ENCODE data around the gene LZIC. TPM values are rescaled to one million over a fixed set of nuclear protein-coding genes. Genes with fewer than 3 reads are reported as not detected.
A peak's percentile ranks its signal among the peaks of the same experiment; 100 is the strongest.

The LZIC gene
- total and polyA plus RNA-seq, 9 of the 15 experiments (the other 6 are each of a cell fraction or from before 2014, with no cell fraction given) = 32.9 to 109 (median 61.7) TPM

DNA sequence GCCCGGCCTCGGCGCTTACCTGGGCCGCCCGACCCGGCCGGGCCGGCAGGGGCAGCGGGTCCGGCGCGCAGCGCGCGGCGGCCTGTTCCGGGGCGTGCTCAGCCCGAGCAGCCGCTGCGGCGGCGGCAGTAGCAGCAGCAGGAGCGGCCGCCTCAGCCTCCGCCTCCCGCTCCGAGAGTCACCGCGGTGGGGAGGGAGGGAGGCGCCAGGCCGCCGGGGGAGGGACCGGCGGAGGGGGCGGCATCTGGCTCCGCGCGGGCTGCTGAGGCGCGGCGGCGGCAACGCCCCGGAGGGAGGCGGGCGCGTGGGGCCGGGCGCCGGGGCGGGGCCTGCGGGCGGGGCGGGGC is 33.1 kb downstream of the LZIC start, which contains the start of gene CTNNBIP1 (continued):
- TF ChIP-seq, protein P1, sequence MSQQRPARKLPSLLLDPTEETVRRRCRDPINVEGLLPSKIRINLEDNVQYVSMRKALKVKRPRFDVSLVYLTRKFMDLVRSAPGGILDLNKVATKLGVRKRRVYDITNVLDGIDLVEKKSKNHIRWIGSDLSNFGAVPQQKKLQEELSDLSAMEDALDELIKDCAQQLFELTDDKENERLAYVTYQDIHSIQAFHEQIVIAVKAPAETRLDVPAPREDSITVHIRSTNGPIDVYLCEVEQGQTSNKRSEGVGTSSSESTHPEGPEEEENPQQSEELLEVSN (IDR thresholded peaks at IDR 0.05; ENCODE audit: borderline replicate concordance in 1 of 2, extremely low read depth in 1 of 2, insufficient read depth in 1 of 2, insufficient read length in 1 of 2, low read depth in 1 of 2, low read length in 1 of 2, poor library complexity in 1 of 2, severe bottlenecking in 1 of 2) = peak in 1 of 2 experiments; percentile 56
- TF ChIP-seq POLR2AphosphoS5 (IDR thresholded peaks at IDR 0.05; ENCODE audit: control insufficient read depth, insufficient read depth, low read depth, low read length) (peak; percentile 41; the same call in 1 of the 2 replicates), POLR2G (IDR thresholded peaks at IDR 0.05; ENCODE audit: low read depth, low read length) (peak; percentile 78), ZNF274 (IDR thresholded peaks at IDR 0.05; ENCODE audit: borderline replicate concordance, low read depth, low read length) (no peak), HMGN3 (IDR thresholded peaks at IDR 0.05; ENCODE audit: borderline replicate concordance, extremely low read depth, insufficient read length, low read depth, low read length) (peak; percentile 20), GATAD2B (IDR thresholded peaks at IDR 0.05; ENCODE audit: borderline replicate concordance) (peak; percentile 80; the same call in 1 of the 2 replicates), PHF20 (IDR thresholded peaks at IDR 0.05; ENCODE audit: partially characterized antibody) (no peak), YY1 (IDR thresholded peaks at IDR 0.05; ENCODE audit: borderline replicate concordance in 1 of 3, control insufficient read depth in 1 of 3, extremely low read depth in 1 of 3, insufficient read depth in 3 of 3, insufficient read length in 1 of 3, insufficient replicate concordance in 2 of 3, low read depth in 1 of 3, low read length in 2 of 3) (peak in 2 of 3 experiments; percentile 36 to 43), SIN3A (IDR thresholded peaks at IDR 0.05; ENCODE audit: borderline replicate concordance in 2 of 2, control insufficient read depth in 1 of 2, low read depth in 2 of 2, low read length in 2 of 2) (peak in 1 of 2 experiments; percentile 47; a peak in 1 of 4 replicates), MTA2 (IDR thresholded peaks at IDR 0.05; ENCODE audit: low read depth) (no peak)
- TF ChIP-seq, protein P2, sequence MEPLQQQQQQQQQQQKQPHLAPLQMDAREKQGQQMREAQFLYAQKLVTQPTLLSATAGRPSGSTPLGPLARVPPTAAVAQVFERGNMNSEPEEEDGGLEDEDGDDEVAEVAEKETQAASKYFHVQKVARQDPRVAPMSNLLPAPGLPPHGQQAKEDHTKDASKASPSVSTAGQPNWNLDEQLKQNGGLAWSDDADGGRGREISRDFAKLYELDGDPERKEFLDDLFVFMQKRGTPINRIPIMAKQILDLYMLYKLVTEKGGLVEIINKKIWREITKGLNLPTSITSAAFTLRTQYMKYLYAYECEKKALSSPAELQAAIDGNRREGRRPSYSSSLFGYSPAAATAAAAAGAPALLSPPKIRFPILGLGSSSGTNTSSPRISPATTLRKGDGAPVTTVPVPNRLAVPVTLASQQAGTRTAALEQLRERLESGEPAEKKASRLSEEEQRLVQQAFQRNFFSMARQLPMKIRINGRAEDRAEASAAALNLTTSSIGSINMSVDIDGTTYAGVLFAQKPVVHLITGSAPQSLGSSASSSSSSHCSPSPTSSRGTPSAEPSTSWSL (CRISPR knock-in tag; IDR thresholded peaks at IDR 0.05; ENCODE audit: borderline replicate concordance) = no peak
- TF ChIP-seq, protein P3, sequence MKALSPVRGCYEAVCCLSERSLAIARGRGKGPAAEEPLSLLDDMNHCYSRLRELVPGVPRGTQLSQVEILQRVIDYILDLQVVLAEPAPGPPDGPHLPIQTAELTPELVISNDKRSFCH (CRISPR knock-in tag; IDR thresholded peaks at IDR 0.05) = no peak
- TF ChIP-seq, protein P3 (tag; IDR thresholded peaks at IDR 0.05) = no peak

All from K562 (cell line).